ENCODE measurements around the gene RAD1.
"Not testable (repeated sequence)": the region's sequence is repeated elsewhere in the genome, so short reads cannot be mapped to it uniquely, and the experiment has no call there.

The RAD1 gene

DNA sequence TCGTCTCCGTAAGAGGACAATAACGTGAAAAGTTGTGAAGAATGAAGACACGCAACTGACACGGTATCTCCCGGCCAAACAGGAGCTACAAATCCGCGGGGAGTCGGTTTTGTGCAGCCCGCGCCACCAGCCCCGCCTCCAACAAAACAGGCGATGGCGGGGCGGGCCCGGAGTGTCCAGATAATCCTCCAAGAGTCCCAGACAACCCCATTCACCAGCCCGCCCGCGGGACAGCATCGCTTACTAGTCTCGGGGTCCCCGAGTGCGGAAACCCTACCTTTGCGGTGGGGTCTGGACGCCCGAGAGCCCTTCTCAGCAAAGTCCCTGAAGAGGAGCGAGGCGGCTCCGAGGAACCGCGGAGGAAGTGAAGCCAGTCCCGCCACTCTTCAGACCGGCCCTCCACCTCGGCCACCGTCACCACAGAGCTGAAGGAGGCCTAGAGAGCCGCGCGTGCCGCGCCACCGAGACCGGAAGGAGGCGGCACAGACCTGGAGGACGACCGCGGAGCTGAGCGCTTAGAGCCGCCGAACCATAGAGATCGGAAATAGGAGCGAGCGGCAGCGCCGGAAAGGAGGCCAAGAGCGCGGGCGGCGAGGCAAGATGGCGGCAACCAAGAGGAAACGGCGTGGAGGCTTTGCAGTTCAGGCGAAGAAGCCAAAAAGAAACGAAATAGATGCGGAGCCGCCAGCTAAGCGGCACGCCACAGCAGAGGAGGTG is at the start of gene RAD1, which contains the start of gene BRIX1:
TSS of gene RAD1 (minus strand) at position 366 of the 717 bp plus-strand sequence. CDS start 612 bp downstream, outside the sequence.
TSS of gene BRIX1 (plus strand) at position 573 of the 717 bp plus-strand sequence. CDS start at position 601, 28 bp downstream.
- DNase-seq (ENCODE audit: low spot score): peak; percentile 87

DNA sequence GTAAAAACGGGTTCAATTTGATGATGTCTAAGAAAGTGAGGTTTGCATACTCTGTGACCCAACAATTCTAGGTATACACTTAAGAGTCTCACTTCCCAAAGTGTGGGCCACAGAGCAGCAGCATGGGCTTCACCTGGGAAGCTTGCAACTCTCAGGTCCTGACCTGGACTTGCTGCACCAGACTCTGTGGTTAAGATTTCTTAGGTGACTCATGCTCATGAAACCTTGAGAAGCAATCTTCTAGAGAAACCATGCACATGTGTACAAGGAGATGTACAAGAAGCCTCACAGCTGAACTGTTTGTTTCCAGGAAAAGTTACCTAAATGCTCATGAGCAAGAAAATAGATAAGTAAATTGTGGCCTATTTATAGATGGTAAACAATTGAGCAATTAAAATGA is 44.0 kb upstream of the RAD1 start:
- peak; percentile 11 for DNase-seq (ENCODE audit: low spot score)

- DNase-seq (ENCODE audit: low spot score): peak; percentile 51
Observed at GRCh38 chr5:34957857-34958690, 42.8 kb upstream of the RAD1 start.

DNA sequence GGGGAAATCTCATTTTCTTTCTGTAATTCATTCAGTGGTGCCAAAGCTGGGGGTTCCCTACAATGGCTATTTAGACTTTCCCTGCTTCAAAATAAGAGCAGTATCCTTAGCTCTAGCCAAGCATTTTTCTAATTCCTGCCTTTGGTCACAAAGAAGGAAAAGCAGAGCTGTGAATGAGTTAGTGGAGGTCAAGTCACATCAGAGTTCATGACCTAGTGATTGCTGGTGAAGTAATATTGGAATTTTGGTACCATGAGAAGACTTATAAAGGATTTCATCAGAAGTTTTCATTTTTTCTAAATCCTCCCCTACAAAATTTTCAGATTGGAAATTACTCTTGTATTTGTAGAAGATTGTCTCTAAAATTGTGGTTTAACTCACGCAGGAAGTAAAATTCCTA is 42.0 kb upstream of the RAD1 start:
- no peak for DNase-seq (ENCODE audit: low spot score)

GRCh38 chr5:34944460-34945047 is 29.2 kb upstream of the RAD1 start:
- DNase-seq (ENCODE audit: low spot score): no peak

GRCh38 chr5:34944044-34944443 is 28.7 kb upstream of the RAD1 start:
- no peak for DNase-seq (ENCODE audit: low spot score)

DNA sequence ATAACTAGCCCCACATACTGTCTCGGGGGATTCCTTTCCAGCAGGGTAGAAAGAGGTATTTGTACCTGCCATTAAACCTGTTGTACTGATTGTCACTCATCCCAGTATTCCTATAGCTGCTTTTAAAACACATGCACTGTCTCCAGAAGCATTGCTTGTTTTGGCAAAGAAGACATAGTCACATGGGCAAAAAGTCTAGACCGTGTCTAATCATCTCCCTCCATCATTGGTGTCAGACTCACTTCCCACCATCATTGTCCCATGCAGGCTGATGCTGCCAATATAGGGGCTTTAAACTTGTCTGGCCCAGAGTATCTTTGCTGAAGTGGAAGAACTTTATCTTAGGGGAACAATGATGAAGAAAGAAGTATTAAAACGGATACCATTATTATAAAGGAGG is 26.6 kb upstream of the RAD1 start:
- DNase-seq (ENCODE audit: low spot score): no peak

DNA sequence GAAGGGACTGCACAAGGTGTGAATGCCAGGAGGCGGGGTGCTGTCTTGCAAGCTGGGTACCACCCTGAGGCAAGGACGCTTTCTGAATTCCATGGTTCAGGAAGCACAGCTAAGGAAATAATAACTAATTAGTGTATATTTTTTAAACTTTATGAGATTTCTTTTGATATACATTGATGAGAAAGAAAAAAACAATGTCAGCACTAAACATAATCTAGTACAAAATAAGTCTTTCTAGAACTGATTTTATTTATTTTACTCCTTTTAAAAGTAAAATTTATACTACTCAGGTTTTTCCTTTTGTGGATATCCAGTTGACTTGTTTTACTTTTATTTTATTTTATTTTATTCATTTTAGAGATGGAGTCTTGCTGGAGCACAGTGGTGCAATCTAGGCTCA is 17.6 kb upstream of the RAD1 start:
- DNase-seq (ENCODE audit: low spot score): no peak

DNA sequence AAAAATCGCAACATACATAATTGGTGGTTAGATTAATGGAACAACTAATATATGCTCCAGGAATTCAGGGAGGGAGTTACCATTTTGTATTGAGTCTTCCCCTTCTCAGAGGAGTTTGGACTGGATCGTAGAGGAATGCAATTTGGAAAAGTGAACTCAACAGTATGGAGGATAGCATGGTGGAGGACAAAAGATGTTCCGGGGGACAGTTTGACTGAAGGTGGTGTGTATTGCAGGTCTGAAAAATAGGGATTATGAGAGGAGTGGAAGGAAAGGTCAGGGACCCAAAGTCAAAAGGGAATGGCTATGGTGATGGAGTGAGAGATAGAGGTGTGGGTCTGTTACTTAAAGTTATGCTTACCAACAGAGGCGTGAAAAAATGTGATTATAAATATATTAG is 15.6 kb upstream of the RAD1 start:
- no peak for DNase-seq (ENCODE audit: low spot score)

- DNase-seq (ENCODE audit: low spot score): peak; percentile 26
Observed at GRCh38 chr5:34930462-34930844, 15.1 kb upstream of the RAD1 start.

DNA sequence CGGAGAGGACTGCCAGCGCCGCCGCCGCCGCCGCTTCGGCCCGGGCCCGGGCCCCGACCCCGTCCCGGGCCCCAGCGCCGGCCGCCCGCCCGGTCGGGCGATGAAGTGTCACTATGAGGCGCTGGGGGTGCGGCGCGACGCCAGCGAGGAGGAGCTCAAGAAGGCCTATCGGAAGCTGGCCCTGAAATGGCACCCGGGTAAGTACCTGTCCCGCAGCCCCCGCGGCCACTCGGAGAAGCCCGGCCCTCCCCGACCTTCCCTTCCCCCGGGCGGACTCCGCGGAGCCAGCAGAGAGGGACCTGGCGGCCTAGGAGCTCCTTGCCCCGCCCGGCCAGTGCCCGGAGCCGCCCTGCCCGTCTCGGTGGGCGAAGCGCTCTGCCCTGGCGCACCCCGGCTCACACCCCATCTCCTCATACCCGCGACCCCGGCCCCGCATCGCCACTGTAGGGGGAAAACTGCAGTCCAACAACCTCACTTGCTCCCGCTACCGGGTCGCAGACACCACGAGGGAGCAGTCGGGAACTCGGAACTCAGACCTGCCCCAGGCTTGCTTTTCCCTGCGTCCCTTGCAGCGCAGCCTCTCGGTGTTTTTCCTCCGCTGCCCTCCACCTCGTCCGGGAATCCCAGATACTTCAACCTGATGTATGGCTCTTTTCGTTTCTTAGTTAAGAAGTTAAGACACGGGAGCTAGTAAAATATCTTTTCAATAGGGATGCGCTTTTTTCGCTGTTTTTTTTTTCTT is 14.6 kb upstream of the RAD1 start:
- peak; percentile 76 for DNase-seq (ENCODE audit: low spot score)

DNA sequence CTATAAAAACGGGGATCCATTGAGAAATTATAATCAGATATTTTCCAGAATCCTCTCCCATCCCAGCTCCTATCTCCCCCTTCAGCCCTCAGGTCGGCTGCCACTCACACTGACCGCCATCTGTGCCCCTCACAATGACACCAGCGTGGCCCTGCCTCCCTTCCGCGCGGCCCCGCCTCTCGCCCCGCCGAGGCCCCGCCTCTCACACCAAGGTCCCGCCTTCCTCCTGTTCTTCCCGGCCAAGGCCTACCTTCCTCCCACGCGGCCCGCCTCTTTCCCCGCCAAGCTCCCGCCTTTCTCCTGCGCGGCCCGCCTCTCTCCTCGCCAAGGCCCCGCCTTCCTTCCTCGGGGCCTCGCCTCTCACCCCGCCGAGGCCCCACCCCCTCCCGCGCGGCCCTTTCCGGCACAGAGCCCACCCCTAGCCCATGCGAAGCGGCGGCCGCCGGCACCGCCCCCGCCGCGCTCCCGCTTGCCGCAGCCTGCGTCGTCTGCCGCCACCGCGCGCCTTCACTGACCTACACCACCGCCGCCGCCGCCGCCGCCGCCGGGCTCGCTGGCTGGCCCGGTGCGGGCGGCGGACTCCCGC is 13.9 kb upstream of the RAD1 start, which contains the start of gene DNAJC21:
TSS of gene DNAJC21 (plus strand) at position 426 of the 586 bp plus-strand sequence. CDS start 261 bp downstream, outside the sequence.
- peak; percentile 94 for DNase-seq (ENCODE audit: low spot score)

GRCh38 chr5:34928267-34928666 is 13.0 kb upstream of the RAD1 start:
- no peak for DNase-seq (ENCODE audit: low spot score)

DNA sequence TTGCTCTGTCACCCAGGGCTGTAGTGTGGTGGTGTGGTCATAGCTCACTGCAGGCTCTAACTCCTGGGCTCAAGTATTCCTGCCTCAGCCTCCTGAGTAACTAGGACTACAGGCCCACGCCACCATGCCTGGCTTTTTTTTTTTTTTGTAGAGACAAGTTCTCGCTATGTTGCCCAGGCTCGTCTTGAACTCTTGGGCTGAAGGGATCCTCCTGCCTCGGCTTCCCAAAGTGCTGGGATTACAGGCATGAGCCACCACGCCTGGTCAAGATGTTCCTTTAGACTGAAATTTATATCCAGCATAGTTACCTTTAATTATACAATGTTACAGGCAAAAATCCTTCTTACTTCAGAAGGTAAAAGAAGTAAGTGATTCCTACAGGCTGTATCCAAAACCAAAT is 12.5 kb upstream of the RAD1 start:
- DNase-seq (ENCODE audit: low spot score): no peak

DNA sequence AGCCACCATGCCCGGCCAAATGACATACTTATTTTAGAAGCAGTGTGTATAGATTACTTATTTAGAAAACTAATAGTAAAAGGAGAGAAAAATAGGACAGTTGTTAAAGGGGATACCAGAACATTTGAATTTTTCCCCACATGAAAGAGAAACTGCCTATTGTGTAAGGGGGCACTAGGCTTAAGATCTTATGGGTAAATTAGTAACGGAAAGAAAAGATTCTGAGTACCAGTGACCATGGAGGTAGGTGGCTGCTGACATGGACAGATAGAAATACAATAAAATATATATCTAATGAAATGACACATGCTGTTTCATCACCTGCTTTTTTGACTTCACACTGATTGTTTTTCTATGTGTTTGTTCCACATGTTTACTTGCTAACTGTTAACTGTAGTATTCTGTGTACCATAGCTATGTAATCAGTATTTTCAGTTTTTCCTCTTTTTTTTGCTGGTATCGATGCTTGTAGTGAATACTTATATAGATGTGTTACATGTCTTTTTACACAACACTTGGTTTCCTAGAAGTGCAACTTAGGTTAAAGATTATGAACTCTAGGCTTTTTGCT is 11.1 kb upstream of the RAD1 start:
- DNase-seq (ENCODE audit: low spot score): no peak

- DNase-seq (ENCODE audit: low spot score): no peak
Observed at GRCh38 chr5:34924462-34924765, 9.1 kb upstream of the RAD1 start.

- DNase-seq (ENCODE audit: low spot score): peak; percentile 66
Observed at GRCh38 chr5:34923694-34924461, 8.6 kb upstream of the RAD1 start.

GRCh38 chr5:34923256-34923655 is 8.0 kb upstream of the RAD1 start:
- DNase-seq (ENCODE audit: low spot score): not testable (repeated sequence)

DNA sequence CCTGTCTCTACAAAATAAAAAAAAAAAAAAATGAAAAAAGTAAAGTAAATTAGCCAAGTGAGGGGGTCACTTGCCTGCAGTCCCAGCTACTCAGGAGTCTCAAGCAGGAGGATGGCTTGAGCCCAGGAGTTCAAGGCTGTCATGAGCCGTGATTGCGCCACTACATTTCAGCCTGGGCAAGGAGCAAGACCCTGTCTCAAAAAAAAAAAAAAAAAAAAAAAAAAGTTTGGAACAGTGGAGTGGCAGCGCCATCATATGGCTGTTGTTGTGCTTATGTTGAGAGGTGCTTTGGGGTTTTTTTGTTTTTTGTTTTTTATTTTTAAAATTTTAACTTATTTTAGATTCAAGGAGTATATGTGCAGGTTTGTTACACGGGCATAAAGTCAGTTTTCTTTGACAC is 3.8 kb upstream of the RAD1 start:
- no peak for DNase-seq (ENCODE audit: low spot score)

- DNase-seq (ENCODE audit: low spot score): no peak
Observed at GRCh38 chr5:34918025-34918424, 2.7 kb upstream of the RAD1 start.

- DNase-seq (ENCODE audit: low spot score): no peak
Observed at GRCh38 chr5:34916518-34916917, 1.2 kb upstream of the RAD1 start.
